ENCODE data around the gene GALNT7. TPM values are rescaled to one million over a fixed set of nuclear protein-coding genes. Genes with fewer than 3 reads are reported as not detected.
A peak's percentile ranks its signal among the peaks of the same experiment; 100 is the strongest.

GALNT7 gene
- total RNA-seq, 1 experiment from 2014 or later: 156 TPM

DNA sequence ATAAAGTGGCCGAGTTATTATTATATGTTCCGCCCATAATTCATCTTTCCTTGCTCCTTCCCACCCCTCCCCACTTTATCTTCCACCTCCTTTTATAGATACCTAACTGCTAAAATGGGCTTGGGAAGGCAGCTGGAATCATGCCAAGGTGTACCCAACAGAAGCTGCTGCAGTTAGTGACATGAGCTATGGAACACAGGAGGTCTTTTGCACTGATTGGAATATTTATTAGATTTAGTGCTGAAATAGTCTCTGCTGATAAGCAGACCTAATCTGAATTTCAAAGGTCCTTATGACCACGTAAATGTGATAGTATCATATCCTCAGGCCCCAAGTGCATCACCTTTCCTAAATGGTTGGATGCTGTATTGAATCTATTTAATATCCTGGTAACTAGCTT, 100.7 kb downstream of the GALNT7 start:
- no peak for TF ChIP-seq REST (IDR thresholded peaks at IDR 0.05; ENCODE audit: insufficient read depth in 1 of 2, low read depth in 2 of 2, low read length in 1 of 2)
- TF ChIP-seq SIN3A (IDR thresholded peaks at IDR 0.05; ENCODE audit: borderline replicate concordance, insufficient read depth, low read depth, low read length): no peak
- TF ChIP-seq POLR2AphosphoS5 (IDR thresholded peaks at IDR 0.05; ENCODE audit: low read depth, low read length): no peak
- TF ChIP-seq, protein P1, sequence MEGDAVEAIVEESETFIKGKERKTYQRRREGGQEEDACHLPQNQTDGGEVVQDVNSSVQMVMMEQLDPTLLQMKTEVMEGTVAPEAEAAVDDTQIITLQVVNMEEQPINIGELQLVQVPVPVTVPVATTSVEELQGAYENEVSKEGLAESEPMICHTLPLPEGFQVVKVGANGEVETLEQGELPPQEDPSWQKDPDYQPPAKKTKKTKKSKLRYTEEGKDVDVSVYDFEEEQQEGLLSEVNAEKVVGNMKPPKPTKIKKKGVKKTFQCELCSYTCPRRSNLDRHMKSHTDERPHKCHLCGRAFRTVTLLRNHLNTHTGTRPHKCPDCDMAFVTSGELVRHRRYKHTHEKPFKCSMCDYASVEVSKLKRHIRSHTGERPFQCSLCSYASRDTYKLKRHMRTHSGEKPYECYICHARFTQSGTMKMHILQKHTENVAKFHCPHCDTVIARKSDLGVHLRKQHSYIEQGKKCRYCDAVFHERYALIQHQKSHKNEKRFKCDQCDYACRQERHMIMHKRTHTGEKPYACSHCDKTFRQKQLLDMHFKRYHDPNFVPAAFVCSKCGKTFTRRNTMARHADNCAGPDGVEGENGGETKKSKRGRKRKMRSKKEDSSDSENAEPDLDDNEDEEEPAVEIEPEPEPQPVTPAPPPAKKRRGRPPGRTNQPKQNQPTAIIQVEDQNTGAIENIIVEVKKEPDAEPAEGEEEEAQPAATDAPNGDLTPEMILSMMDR (IDR thresholded peaks at IDR 0.05): no peak
- no peak for TF ChIP-seq TCF7L2 (IDR thresholded peaks at IDR 0.05; ENCODE audit: low read depth, low read length)
- in situ Hi-C loops (cut with HindIII; ENCODE audit: low pct_unique_long_range_greater_than_20kb, low sequenced_read_pairs) (loop anchor here (25.0 kb wide), 1 partner anchor 107 kb away; the partner anchor contains the start of gene GALNT7), intact Hi-C loops (cut with micrococcal nuclease; ENCODE audit: unreplicated experiment) (no loop called here)
- Histone ChIP-seq H3K27me3 (ENCODE audit: control insufficient read depth, insufficient read depth, low read length) (no peaks in the 10 kb centered on the region), H3K27ac (ENCODE audit: low read length) (peak overlapping the region; percentile 67; the same call in 1 of the 2 replicates), H3K4me1 (ENCODE audit: control insufficient read depth, insufficient read depth, low read length) (peaks cover 31% of the 10 kb centered on the region), H3K4me3 (ENCODE audit: low read depth in 2 of 2, low read length in 2 of 2) (no peak overlapping the region), H3K9me3 (ENCODE audit: control insufficient read depth, insufficient read depth, low read depth, low read length) (no peaks in the 10 kb centered on the region), H3K36me3 (ENCODE audit: control insufficient read depth, insufficient read depth, low read length) (no peaks in the 10 kb centered on the region; the same call in 1 of the 2 replicates)
- POLR2A ChIA-PET: no interaction called here
- BruUV-seq (replicated peaks): no TSS peak
- CTCF ChIA-PET: no interaction called here
- DNase-seq (ENCODE audit: low read depth, low spot score): no peak
- ATAC-seq: no peak

DNA sequence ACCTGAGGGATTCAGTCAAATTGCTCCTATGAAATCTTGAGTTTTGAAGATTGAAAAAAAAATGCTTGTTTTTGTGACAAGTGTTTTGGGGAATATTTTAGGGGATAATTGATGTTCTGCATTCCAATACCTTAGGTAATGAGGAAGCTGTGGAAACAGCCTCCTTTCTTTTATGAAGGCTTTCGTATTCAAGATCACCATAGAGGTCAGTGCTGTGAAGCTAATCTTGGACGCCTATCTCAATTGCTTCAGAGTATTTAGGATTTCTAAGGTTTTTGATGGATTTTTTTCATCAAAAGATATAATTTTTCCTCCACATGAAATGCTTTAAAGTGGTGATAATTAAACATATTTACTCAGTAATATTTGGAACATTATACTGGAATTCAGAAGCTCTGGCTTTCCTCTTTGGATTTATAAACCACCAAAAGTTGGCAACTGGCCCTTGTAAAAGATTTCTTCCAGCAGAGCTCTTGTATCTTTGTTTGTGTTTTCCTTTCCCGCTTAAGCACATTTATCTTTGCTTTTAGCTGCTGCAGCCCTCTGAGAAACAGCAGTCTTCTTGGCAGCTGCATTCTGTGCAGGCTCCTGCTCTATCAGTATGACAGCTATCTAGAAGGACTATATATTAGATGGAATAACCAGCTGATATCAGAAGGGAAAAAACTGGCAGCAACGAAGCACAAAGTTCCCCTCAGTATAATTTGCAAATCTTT, 101.9 kb downstream of the GALNT7 start:
- no peaks in the 10 kb centered on the region; the same call in 1 of the 2 replicates for H3K36me3 ChIP-seq (ENCODE audit: control insufficient read depth, insufficient read depth, low read length)
- DNase-seq (ENCODE audit: low read depth, low spot score) (no peak), ATAC-seq (peak; percentile 68; the same call in 1 of the 2 replicates)
- no TSS peak for BruUV-seq (replicated peaks)
- ChIA-PET POLR2A (interaction anchor here (0.5 kb wide), 1 partner anchor 100 kb away, joined by 5 read pairs; no protein-coding TSS in a partner anchor), CTCF (interaction anchor here (0.7 kb wide), 1 partner anchor 98 kb away, joined by 3 read pairs; no protein-coding TSS in a partner anchor)
- peak; percentile 64 for TF ChIP-seq TCF7L2 (IDR thresholded peaks at IDR 0.05; ENCODE audit: low read depth, low read length)
- TF ChIP-seq, protein P1 (IDR thresholded peaks at IDR 0.05): no peak
- H3K4me3 ChIP-seq (ENCODE audit: low read depth in 2 of 2, low read length in 2 of 2): no peak overlapping the region
- peaks cover 23% of the 10 kb centered on the region for H3K4me1 ChIP-seq (ENCODE audit: control insufficient read depth, insufficient read depth, low read length)
- peak overlapping the region; percentile 75 for H3K27ac ChIP-seq (ENCODE audit: low read length)
- H3K9me3 ChIP-seq (ENCODE audit: control insufficient read depth, insufficient read depth, low read depth, low read length): no peaks in the 10 kb centered on the region
- no peaks in the 10 kb centered on the region for H3K27me3 ChIP-seq (ENCODE audit: control insufficient read depth, insufficient read depth, low read length)
- intact Hi-C loops (cut with micrococcal nuclease; ENCODE audit: unreplicated experiment) (no loop called here), in situ Hi-C loops (cut with HindIII; ENCODE audit: low pct_unique_long_range_greater_than_20kb, low sequenced_read_pairs) (loop anchor here (25.0 kb wide), 1 partner anchor 108 kb away; the partner anchor contains the start of gene GALNT7)
